Memory B cell (primary cell): ENCODE measurements around the gene NOC4L.
"Not testable (repeated sequence)": the region's sequence is repeated elsewhere in the genome, so short reads cannot be mapped to it uniquely, and the experiment has no call there.

ENCODE experiments used
- ATAC-seq: fragments of 150-1000 bp; cut with Tn5 transposase; 2 replicates; pipeline ENCODE4 v1.10.0; 2021; ENCODE audit warnings: low read depth, mild to moderate bottlenecking, moderate library complexity
- DNase-seq, 2 donors: peaks; one replicate each; pipeline ENCODE4 v3.0.0; 2022; ENCODE audit warnings: low spot score in 2 of 2
- H3K27ac Mint-ChIP-seq: one replicate; pipeline ENCODE4 v1.8.0; 2022; ENCODE audit warnings: mild to moderate bottlenecking, moderate library complexity, mixed read lengths
- H3K27me3 Mint-ChIP-seq: one replicate; pipeline ENCODE4 v1.8.0; 2022; ENCODE audit warnings: mixed read lengths
- H3K36me3 Mint-ChIP-seq: one replicate; pipeline ENCODE4 v1.8.0; 2022; ENCODE audit warnings: mild to moderate bottlenecking, mixed read lengths
- H3K4me1 Mint-ChIP-seq: one replicate; pipeline ENCODE4 v1.8.0; 2022; ENCODE audit warnings: mixed read lengths
- H3K4me3 Mint-ChIP-seq: one replicate; pipeline ENCODE4 v1.8.0; 2022; ENCODE audit warnings: mild to moderate bottlenecking, moderate library complexity, mixed read lengths
- H3K9me3 Mint-ChIP-seq: one replicate; pipeline ENCODE4 v1.8.0; 2022; ENCODE audit warnings: mixed read lengths

NOC4L gene

GRCh38 chr12:132188916-132189325, 44.7 kb downstream of the NOC4L start:
- peak overlapping the region; percentile 41 for H3K27ac Mint-ChIP-seq
- DNase-seq (no peak), ATAC-seq (no peak)
- peaks cover 11% of the 10 kb centered on the region for H3K9me3 Mint-ChIP-seq
- H3K4me1 Mint-ChIP-seq = peaks cover 13% of the 10 kb centered on the region
- peak overlapping the region; percentile 87 for H3K4me3 Mint-ChIP-seq
- H3K36me3 Mint-ChIP-seq = peaks cover 2% of the 10 kb centered on the region
- peaks cover 3% of the 10 kb centered on the region for H3K27me3 Mint-ChIP-seq

- peaks cover 2% of the 10 kb centered on the region for H3K36me3 Mint-ChIP-seq
- peak; percentile 75 to 76 for DNase-seq
- peaks cover 13% of the 10 kb centered on the region for H3K4me1 Mint-ChIP-seq
- H3K4me3 Mint-ChIP-seq = peak overlapping the region; percentile 87
- H3K27me3 Mint-ChIP-seq = peaks cover 5% of the 10 kb centered on the region
- peaks cover 8% of the 10 kb centered on the region for H3K9me3 Mint-ChIP-seq
- peak; percentile 89 for ATAC-seq
- H3K27ac Mint-ChIP-seq = peak overlapping the region; percentile 41
These were observed 45.2 kb downstream of the NOC4L start for GRCh38 chr12:132189378-132190011.

GRCh38 chr12:132190012-132190755, 45.9 kb downstream of the NOC4L start:
- Mint-ChIP-seq H3K36me3 (peaks cover 2% of the 10 kb centered on the region), H3K4me3 (peak overlapping the region; percentile 87), H3K9me3 (peaks cover 8% of the 10 kb centered on the region), H3K4me1 (peaks cover 13% of the 10 kb centered on the region), H3K27ac (no peak overlapping the region), H3K27me3 (peaks cover 5% of the 10 kb centered on the region)
- peak; percentile 2 for ATAC-seq
- no peak for DNase-seq

GRCh38 chr12:132190834-132191500, 46.7 kb downstream of the NOC4L start:
- peaks cover 5% of the 10 kb centered on the region for H3K27me3 Mint-ChIP-seq

GRCh38 chr12:132191715-132192553, 47.7 kb downstream of the NOC4L start:
- Mint-ChIP-seq H3K27me3 (peaks cover 7% of the 10 kb centered on the region), H3K4me3 (no peak overlapping the region), H3K36me3 (peaks cover 2% of the 10 kb centered on the region), H3K27ac (no peak overlapping the region), H3K4me1 (peaks cover 8% of the 10 kb centered on the region), H3K9me3 (peaks cover 3% of the 10 kb centered on the region)
- ATAC-seq (no peak), DNase-seq (no peak)

More at GRCh38 chr12:132190834-132191500, 46.7 kb downstream of the NOC4L start:
- H3K27ac Mint-ChIP-seq = no peak overlapping the region
- H3K9me3 Mint-ChIP-seq = peaks cover 4% of the 10 kb centered on the region
- peak overlapping the region; percentile 29 for H3K4me3 Mint-ChIP-seq
- no peak for DNase-seq
- ATAC-seq = no peak
- peaks cover 2% of the 10 kb centered on the region for H3K36me3 Mint-ChIP-seq
- peaks cover 10% of the 10 kb centered on the region for H3K4me1 Mint-ChIP-seq

GRCh38 chr12:132194056-132194455, 49.8 kb downstream of the NOC4L start:
- peaks cover 8% of the 10 kb centered on the region for H3K4me1 Mint-ChIP-seq
- ATAC-seq (no peak), DNase-seq (no peak)
- H3K4me3 Mint-ChIP-seq = no peak overlapping the region
- peaks cover 7% of the 10 kb centered on the region for H3K27me3 Mint-ChIP-seq
- H3K36me3 Mint-ChIP-seq = peaks cover 2% of the 10 kb centered on the region
- H3K9me3 Mint-ChIP-seq = peaks cover 3% of the 10 kb centered on the region
- H3K27ac Mint-ChIP-seq = no peak overlapping the region

GRCh38 chr12:132194556-132194955, 50.3 kb downstream of the NOC4L start:
- Mint-ChIP-seq H3K27me3 (peaks cover 7% of the 10 kb centered on the region), H3K36me3 (peaks cover 2% of the 10 kb centered on the region), H3K27ac (no peak overlapping the region), H3K4me3 (no peak overlapping the region), H3K9me3 (peaks cover 3% of the 10 kb centered on the region), H3K4me1 (peaks cover 5% of the 10 kb centered on the region)
- DNase-seq = no peak
- no peak for ATAC-seq

GRCh38 chr12:132195242-132195641, 51.0 kb downstream of the NOC4L start:
- DNase-seq, H3K27me3 Mint-ChIP-seq, H3K4me1 Mint-ChIP-seq, H3K4me3 Mint-ChIP-seq, H3K27ac Mint-ChIP-seq, H3K36me3 Mint-ChIP-seq, H3K9me3 Mint-ChIP-seq, ATAC-seq: not testable (repeated sequence)

- Mint-ChIP-seq H3K4me3 (no peak overlapping the region), H3K27me3 (peaks cover 9% of the 10 kb centered on the region), H3K36me3 (peaks cover 2% of the 10 kb centered on the region), H3K27ac (no peak overlapping the region), H3K4me1 (no peaks in the 10 kb centered on the region), H3K9me3 (peaks cover 3% of the 10 kb centered on the region)
- ATAC-seq = no peak
- DNase-seq = no peak
These were observed 52.0 kb downstream of the NOC4L start for GRCh38 chr12:132196038-132196872.

- ATAC-seq = no peak
- Mint-ChIP-seq H3K27ac (no peak overlapping the region), H3K4me3 (no peak overlapping the region)
These were observed 52.7 kb downstream of the NOC4L start for GRCh38 chr12:132196873-132197390.

GRCh38 chr12:132197581-132198354, 53.5 kb downstream of the NOC4L start:
- ATAC-seq = no peak
- Mint-ChIP-seq H3K4me1 (no peaks in the 10 kb centered on the region), H3K36me3 (peaks cover 2% of the 10 kb centered on the region), H3K9me3 (peaks cover 3% of the 10 kb centered on the region), H3K27me3 (peaks cover 14% of the 10 kb centered on the region), H3K27ac (no peak overlapping the region), H3K4me3 (no peak overlapping the region)
- no peak for DNase-seq

More at GRCh38 chr12:132196873-132197390, 52.7 kb downstream of the NOC4L start:
- no peak for DNase-seq
- Mint-ChIP-seq H3K9me3 (peaks cover 3% of the 10 kb centered on the region), H3K27me3 (peaks cover 9% of the 10 kb centered on the region), H3K36me3 (peaks cover 2% of the 10 kb centered on the region), H3K4me1 (no peaks in the 10 kb centered on the region)

- no peak for ATAC-seq
- DNase-seq = no peak
- Mint-ChIP-seq H3K27ac (no peak overlapping the region), H3K9me3 (no peaks in the 10 kb centered on the region), H3K36me3 (no peaks in the 10 kb centered on the region), H3K4me1 (no peaks in the 10 kb centered on the region), H3K27me3 (peaks cover 12% of the 10 kb centered on the region), H3K4me3 (no peak overlapping the region)
These were observed 54.8 kb downstream of the NOC4L start for GRCh38 chr12:132199101-132199500.
